Measurements from ENCODE around the gene COL23A1. TPM values are rescaled to one million over a fixed set of nuclear protein-coding genes. Genes with fewer than 3 reads are reported as not detected.

Gene COL23A1
- total and polyA plus RNA-seq, 2 experiments from 2014 or later, result 4.8 to 8.2 TPM

GRCh38 chr5:178304016-178304415 is 286.2 kb downstream of the COL23A1 start:
- no peaks in the 10 kb centered on the region; the same call in 2 of the 3 replicates for H3K9me3 Mint-ChIP-seq
- Histone ChIP-seq H4K20me1 (replicated peaks; ENCODE audit: insufficient read depth) (no peaks in the 10 kb centered on the region), H3K27ac (ENCODE audit: low read depth) (no peak overlapping the region), H3K4me3 (no peak overlapping the region), H3K4me2 (no peak overlapping the region), H3F3A (replicated peaks; ENCODE audit: low read depth) (no peaks in the 10 kb centered on the region), H3K4me1 (ENCODE audit: insufficient read depth) (no peaks in the 10 kb centered on the region), H3K27me3 (ENCODE audit: insufficient read depth) (no peaks in the 10 kb centered on the region), H3K36me3 (ENCODE audit: insufficient read depth) (no peaks in the 10 kb centered on the region), H2AFZ (no peak overlapping the region), H3K79me2 (replicated peaks; ENCODE audit: insufficient read depth) (no peaks in the 10 kb centered on the region), H3K9me2 (ENCODE audit: insufficient read depth) (no peaks in the 10 kb centered on the region)
- H3K4me1 Mint-ChIP-seq, result peaks cover 15% of the 10 kb centered on the region
- H3K27me3 Mint-ChIP-seq (ENCODE audit: insufficient read depth, low read depth, poor library complexity), result peaks cover 6% of the 10 kb centered on the region
- TF ChIP-seq, protein P1, sequence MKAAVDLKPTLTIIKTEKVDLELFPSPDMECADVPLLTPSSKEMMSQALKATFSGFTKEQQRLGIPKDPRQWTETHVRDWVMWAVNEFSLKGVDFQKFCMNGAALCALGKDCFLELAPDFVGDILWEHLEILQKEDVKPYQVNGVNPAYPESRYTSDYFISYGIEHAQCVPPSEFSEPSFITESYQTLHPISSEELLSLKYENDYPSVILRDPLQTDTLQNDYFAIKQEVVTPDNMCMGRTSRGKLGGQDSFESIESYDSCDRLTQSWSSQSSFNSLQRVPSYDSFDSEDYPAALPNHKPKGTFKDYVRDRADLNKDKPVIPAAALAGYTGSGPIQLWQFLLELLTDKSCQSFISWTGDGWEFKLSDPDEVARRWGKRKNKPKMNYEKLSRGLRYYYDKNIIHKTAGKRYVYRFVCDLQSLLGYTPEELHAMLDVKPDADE (IDR thresholded peaks at IDR 0.05), result no peak
- no peak for TF ChIP-seq ZNF114 (CRISPR knock-in tag; IDR thresholded peaks at IDR 0.05)
- TF ChIP-seq CTCF (conservative IDR thresholded peaks at IDR 0.05; ENCODE audit: low read depth in 2 of 2), result no peak
- no peak for TF ChIP-seq EZH2 (IDR thresholded peaks at IDR 0.05; ENCODE audit: low read depth, unreplicated experiment)
- no peak for TF ChIP-seq ZNF331 (CRISPR knock-in tag; IDR thresholded peaks at IDR 0.05; ENCODE audit: low read depth)
- no peak for TF ChIP-seq CREB1 (CRISPR knock-in tag; IDR thresholded peaks at IDR 0.05; ENCODE audit: low read depth)
- TF ChIP-seq JUNB (IDR thresholded peaks at IDR 0.05; ENCODE audit: unreplicated experiment), result no peak
- TF ChIP-seq, protein P2, sequence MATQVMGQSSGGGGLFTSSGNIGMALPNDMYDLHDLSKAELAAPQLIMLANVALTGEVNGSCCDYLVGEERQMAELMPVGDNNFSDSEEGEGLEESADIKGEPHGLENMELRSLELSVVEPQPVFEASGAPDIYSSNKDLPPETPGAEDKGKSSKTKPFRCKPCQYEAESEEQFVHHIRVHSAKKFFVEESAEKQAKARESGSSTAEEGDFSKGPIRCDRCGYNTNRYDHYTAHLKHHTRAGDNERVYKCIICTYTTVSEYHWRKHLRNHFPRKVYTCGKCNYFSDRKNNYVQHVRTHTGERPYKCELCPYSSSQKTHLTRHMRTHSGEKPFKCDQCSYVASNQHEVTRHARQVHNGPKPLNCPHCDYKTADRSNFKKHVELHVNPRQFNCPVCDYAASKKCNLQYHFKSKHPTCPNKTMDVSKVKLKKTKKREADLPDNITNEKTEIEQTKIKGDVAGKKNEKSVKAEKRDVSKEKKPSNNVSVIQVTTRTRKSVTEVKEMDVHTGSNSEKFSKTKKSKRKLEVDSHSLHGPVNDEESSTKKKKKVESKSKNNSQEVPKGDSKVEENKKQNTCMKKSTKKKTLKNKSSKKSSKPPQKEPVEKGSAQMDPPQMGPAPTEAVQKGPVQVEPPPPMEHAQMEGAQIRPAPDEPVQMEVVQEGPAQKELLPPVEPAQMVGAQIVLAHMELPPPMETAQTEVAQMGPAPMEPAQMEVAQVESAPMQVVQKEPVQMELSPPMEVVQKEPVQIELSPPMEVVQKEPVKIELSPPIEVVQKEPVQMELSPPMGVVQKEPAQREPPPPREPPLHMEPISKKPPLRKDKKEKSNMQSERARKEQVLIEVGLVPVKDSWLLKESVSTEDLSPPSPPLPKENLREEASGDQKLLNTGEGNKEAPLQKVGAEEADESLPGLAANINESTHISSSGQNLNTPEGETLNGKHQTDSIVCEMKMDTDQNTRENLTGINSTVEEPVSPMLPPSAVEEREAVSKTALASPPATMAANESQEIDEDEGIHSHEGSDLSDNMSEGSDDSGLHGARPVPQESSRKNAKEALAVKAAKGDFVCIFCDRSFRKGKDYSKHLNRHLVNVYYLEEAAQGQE (IDR thresholded peaks at IDR 0.05; ENCODE audit: unreplicated experiment), result no peak
- TF ChIP-seq, protein P3, sequence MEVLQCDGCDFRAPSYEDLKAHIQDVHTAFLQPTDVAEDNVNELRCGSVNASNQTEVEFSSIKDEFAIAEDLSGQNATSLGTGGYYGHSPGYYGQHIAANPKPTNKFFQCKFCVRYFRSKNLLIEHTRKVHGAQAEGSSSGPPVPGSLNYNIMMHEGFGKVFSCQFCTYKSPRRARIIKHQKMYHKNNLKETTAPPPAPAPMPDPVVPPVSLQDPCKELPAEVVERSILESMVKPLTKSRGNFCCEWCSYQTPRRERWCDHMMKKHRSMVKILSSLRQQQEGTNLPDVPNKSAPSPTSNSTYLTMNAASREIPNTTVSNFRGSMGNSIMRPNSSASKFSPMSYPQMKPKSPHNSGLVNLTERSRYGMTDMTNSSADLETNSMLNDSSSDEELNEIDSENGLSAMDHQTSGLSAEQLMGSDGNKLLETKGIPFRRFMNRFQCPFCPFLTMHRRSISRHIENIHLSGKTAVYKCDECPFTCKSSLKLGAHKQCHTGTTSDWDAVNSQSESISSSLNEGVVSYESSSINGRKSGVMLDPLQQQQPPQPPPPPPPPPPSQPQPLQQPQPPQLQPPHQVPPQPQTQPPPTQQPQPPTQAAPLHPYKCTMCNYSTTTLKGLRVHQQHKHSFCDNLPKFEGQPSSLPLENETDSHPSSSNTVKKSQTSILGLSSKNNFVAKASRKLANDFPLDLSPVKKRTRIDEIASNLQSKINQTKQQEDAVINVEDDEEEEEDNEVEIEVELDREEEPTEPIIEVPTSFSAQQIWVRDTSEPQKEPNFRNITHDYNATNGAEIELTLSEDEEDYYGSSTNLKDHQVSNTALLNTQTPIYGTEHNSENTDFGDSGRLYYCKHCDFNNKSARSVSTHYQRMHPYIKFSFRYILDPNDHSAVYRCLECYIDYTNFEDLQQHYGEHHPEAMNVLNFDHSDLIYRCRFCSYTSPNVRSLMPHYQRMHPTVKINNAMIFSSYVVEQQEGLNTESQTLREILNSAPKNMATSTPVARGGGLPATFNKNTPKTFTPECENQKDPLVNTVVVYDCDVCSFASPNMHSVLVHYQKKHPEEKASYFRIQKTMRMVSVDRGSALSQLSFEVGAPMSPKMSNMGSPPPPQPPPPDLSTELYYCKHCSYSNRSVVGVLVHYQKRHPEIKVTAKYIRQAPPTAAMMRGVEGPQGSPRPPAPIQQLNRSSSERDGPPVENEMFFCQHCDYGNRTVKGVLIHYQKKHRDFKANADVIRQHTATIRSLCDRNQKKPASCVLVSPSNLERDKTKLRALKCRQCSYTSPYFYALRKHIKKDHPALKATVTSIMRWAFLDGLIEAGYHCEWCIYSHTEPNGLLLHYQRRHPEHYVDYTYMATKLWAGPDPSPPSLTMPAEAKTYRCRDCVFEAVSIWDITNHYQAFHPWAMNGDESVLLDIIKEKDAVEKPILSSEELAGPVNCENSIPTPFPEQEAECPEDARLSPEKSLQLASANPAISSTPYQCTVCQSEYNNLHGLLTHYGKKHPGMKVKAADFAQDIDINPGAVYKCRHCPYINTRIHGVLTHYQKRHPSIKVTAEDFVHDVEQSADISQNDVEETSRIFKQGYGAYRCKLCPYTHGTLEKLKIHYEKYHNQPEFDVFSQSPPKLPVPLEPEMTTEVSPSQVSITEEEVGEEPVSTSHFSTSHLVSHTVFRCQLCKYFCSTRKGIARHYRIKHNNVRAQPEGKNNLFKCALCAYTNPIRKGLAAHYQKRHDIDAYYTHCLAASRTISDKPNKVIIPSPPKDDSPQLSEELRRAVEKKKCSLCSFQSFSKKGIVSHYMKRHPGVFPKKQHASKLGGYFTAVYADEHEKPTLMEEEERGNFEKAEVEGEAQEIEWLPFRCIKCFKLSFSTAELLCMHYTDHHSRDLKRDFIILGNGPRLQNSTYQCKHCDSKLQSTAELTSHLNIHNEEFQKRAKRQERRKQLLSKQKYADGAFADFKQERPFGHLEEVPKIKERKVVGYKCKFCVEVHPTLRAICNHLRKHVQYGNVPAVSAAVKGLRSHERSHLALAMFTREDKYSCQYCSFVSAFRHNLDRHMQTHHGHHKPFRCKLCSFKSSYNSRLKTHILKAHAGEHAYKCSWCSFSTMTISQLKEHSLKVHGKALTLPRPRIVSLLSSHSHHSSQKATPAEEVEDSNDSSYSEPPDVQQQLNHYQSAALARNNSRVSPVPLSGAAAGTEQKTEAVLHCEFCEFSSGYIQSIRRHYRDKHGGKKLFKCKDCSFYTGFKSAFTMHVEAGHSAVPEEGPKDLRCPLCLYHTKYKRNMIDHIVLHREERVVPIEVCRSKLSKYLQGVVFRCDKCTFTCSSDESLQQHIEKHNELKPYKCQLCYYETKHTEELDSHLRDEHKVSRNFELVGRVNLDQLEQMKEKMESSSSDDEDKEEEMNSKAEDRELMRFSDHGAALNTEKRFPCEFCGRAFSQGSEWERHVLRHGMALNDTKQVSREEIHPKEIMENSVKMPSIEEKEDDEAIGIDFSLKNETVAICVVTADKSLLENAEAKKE (CRISPR knock-in tag; IDR thresholded peaks at IDR 0.05), result no peak
- no peak for TF ChIP-seq POLR2AphosphoS5 (IDR thresholded peaks at IDR 0.05; ENCODE audit: low read depth)
- no peak for TF ChIP-seq STAT1 (IDR thresholded peaks at IDR 0.05; ENCODE audit: unreplicated experiment)
- no peak for TF ChIP-seq NANOG (IDR thresholded peaks at IDR 0.05; ENCODE audit: borderline replicate concordance)
- TF ChIP-seq EZH2phosphoT487 (IDR thresholded peaks at IDR 0.05; ENCODE audit: unreplicated experiment), result no peak
- ATAC-seq (no peak), DNase-seq (ENCODE audit: low spot score) (no peak)
- 0 out of 3 replicates have a peak, but pooled peaks cover 2% of the 10 kb centered on the region for H3K36me3 Mint-ChIP-seq (ENCODE audit: low read depth)
- no peak overlapping the region for H3K27ac Mint-ChIP-seq
- no peak overlapping the region for H3K4me3 Mint-ChIP-seq

Data from GM23338 (cell line).